SJCRH30 (cell line): ENCODE measurements around the gene GPR84. TPM values are rescaled to one million over a fixed set of nuclear protein-coding genes. Genes with fewer than 3 reads are reported as not detected.

Experiments used
- DNase-seq, 2 experiments: peaks; one replicate each; pipeline ENCODE4 v3.0.0-alpha.2; 2015 to 2020
- H3K27ac ChIP-seq: fragments of 250-450 bp; sonication (Bioruptor Pico); 2 replicates; pipeline ENCODE4 v1.5.1; 2020; ENCODE audit warnings: mild to moderate bottlenecking, moderate library complexity
- H3K27me3 ChIP-seq: fragments of 250-450 bp; sonication (Bioruptor Pico); 2 replicates; pipeline ENCODE4 v1.5.1; 2020; ENCODE audit warnings: mild to moderate bottlenecking, moderate library complexity
- H3K36me3 ChIP-seq: fragments of 250-450 bp; sonication (Bioruptor Pico); 2 replicates; pipeline ENCODE4 v1.5.1; 2020; ENCODE audit warnings: mild to moderate bottlenecking, moderate library complexity
- H3K4me1 ChIP-seq: fragments of 250-450 bp; sonication (Bioruptor Pico); 2 replicates; pipeline ENCODE4 v1.5.1; 2020; ENCODE audit warnings: mild to moderate bottlenecking, moderate library complexity
- H3K4me3 ChIP-seq: fragments of 250-450 bp; sonication (Bioruptor Pico); 2 replicates; pipeline ENCODE4 v1.5.1; 2020; ENCODE audit warnings: mild to moderate bottlenecking, moderate library complexity
- H3K9me3 ChIP-seq: fragments of 250-450 bp; sonication (Bioruptor Pico); replicated peaks from 2 replicates; pipeline ENCODE4 v1.5.1; 2020; ENCODE audit warnings: mild to moderate bottlenecking, moderate library complexity
- total RNA-seq: library from RNA; depleted of rRNA; stranded (reverse); fragments of >200 nt; shearing (Covaris generic); gene quantifications from 2 replicates; pipeline ENCODE4 v1.2.3, GENCODE V29; 2014; rRNA removed

Gene GPR84
- not detected in 2 replicates for total RNA-seq

- Histone ChIP-seq H3K27me3 (no peaks in the 10 kb centered on the region), H3K4me1 (peaks cover 19% of the 10 kb centered on the region), H3K4me3 (no peak within 1 kb of the TSS), H3K27ac (no peak within 1 kb of the TSS), H3K36me3 (no peaks in the 10 kb centered on the region), H3K9me3 (no peaks in the 10 kb centered on the region)
- DNase-seq = no peak
Observed at GRCh38 chr12:54364413-54364812, at the start of gene GPR84. TSS of gene GPR84 (minus strand) at chr12:54364486. CDS start at chr12:54363851, 635 bp downstream.

- no peak for DNase-seq
- no peaks in the 10 kb centered on the region for H3K9me3 ChIP-seq
- H3K27me3 ChIP-seq = no peaks in the 10 kb centered on the region
- no peak overlapping the region for H3K27ac ChIP-seq
- H3K4me1 ChIP-seq = peaks cover 4% of the 10 kb centered on the region; the same call in 1 of the 2 replicates
- no peaks in the 10 kb centered on the region for H3K36me3 ChIP-seq
- no peak overlapping the region for H3K4me3 ChIP-seq
Observed at GRCh38 chr12:54413284-54414190, 49.3 kb upstream of the GPR84 start.

GRCh38 chr12:54412786-54413185 is 48.5 kb upstream of the GPR84 start:
- no peaks in the 10 kb centered on the region for H3K9me3 ChIP-seq
- no peaks in the 10 kb centered on the region for H3K27me3 ChIP-seq
- H3K27ac ChIP-seq = no peak overlapping the region
- DNase-seq = no peak
- peaks cover 4% of the 10 kb centered on the region; the same call in 1 of the 2 replicates for H3K4me1 ChIP-seq
- H3K36me3 ChIP-seq = peaks cover under 1% of the 10 kb centered on the region; the same call in 1 of the 2 replicates
- no peak overlapping the region for H3K4me3 ChIP-seq

- Histone ChIP-seq H3K27me3 (no peaks in the 10 kb centered on the region), H3K36me3 (peaks cover 4% of the 10 kb centered on the region; the same call in 1 of the 2 replicates), H3K4me3 (no peak overlapping the region), H3K9me3 (no peaks in the 10 kb centered on the region), H3K4me1 (peaks cover 4% of the 10 kb centered on the region; the same call in 1 of the 2 replicates), H3K27ac (no peak overlapping the region; the same call in 1 of the 2 replicates)
- no peak for DNase-seq
Observed at GRCh38 chr12:54412348-54412747, 48.1 kb upstream of the GPR84 start.

GRCh38 chr12:54411391-54412241 is 47.3 kb upstream of the GPR84 start:
- no peak for DNase-seq
- no peak overlapping the region for H3K4me3 ChIP-seq
- peaks cover 11% of the 10 kb centered on the region for H3K36me3 ChIP-seq
- no peaks in the 10 kb centered on the region for H3K27me3 ChIP-seq
- H3K4me1 ChIP-seq = peaks cover 4% of the 10 kb centered on the region; the same call in 1 of the 2 replicates
- no peaks in the 10 kb centered on the region for H3K9me3 ChIP-seq
- H3K27ac ChIP-seq = no peak overlapping the region; the same call in 1 of the 2 replicates

- H3K9me3 ChIP-seq = no peaks in the 10 kb centered on the region
- H3K4me1 ChIP-seq = peaks cover 4% of the 10 kb centered on the region; the same call in 1 of the 2 replicates
- peaks cover 18% of the 10 kb centered on the region for H3K36me3 ChIP-seq
- no peak for DNase-seq
- no peaks in the 10 kb centered on the region for H3K27me3 ChIP-seq
- H3K4me3 ChIP-seq = no peak overlapping the region
- H3K27ac ChIP-seq = no peak overlapping the region
Observed at GRCh38 chr12:54409267-54409666, 45.0 kb upstream of the GPR84 start.

GRCh38 chr12:54407183-54407905 is 43.1 kb upstream of the GPR84 start:
- Histone ChIP-seq H3K9me3 (no peaks in the 10 kb centered on the region), H3K4me3 (no peak overlapping the region), H3K4me1 (peaks cover 3% of the 10 kb centered on the region; the same call in 1 of the 2 replicates), H3K27me3 (no peaks in the 10 kb centered on the region), H3K36me3 (peaks cover 33% of the 10 kb centered on the region), H3K27ac (no peak overlapping the region)
- DNase-seq = no peak

GRCh38 chr12:54405573-54405972 is 41.3 kb upstream of the GPR84 start:
- Histone ChIP-seq H3K36me3 (peaks cover 36% of the 10 kb centered on the region), H3K9me3 (no peaks in the 10 kb centered on the region), H3K4me1 (no peaks in the 10 kb centered on the region), H3K27me3 (no peaks in the 10 kb centered on the region), H3K27ac (no peak overlapping the region), H3K4me3 (no peak overlapping the region)
- no peak for DNase-seq

GRCh38 chr12:54405106-54405505 is 40.8 kb upstream of the GPR84 start:
- no peak overlapping the region for H3K27ac ChIP-seq
- peaks cover 40% of the 10 kb centered on the region for H3K36me3 ChIP-seq
- DNase-seq = no peak
- H3K27me3 ChIP-seq = no peaks in the 10 kb centered on the region
- H3K4me3 ChIP-seq = no peak overlapping the region
- H3K9me3 ChIP-seq = no peaks in the 10 kb centered on the region
- no peaks in the 10 kb centered on the region for H3K4me1 ChIP-seq

GRCh38 chr12:54404061-54405004 is 40.0 kb upstream of the GPR84 start:
- Histone ChIP-seq H3K27ac (no peak overlapping the region), H3K4me3 (no peak overlapping the region), H3K9me3 (no peaks in the 10 kb centered on the region), H3K4me1 (no peaks in the 10 kb centered on the region), H3K27me3 (no peaks in the 10 kb centered on the region), H3K36me3 (peaks cover 40% of the 10 kb centered on the region)
- DNase-seq = peak; percentile 44 to 76

- no peak for DNase-seq
- no peak overlapping the region for H3K27ac ChIP-seq
- H3K4me1 ChIP-seq = no peaks in the 10 kb centered on the region
- peaks cover 49% of the 10 kb centered on the region for H3K36me3 ChIP-seq
- H3K4me3 ChIP-seq = no peak overlapping the region
- H3K9me3 ChIP-seq = no peaks in the 10 kb centered on the region
- no peaks in the 10 kb centered on the region for H3K27me3 ChIP-seq
Observed at GRCh38 chr12:54401119-54401518, 36.8 kb upstream of the GPR84 start.

- Histone ChIP-seq H3K4me1 (peaks cover 5% of the 10 kb centered on the region), H3K36me3 (peaks cover 55% of the 10 kb centered on the region), H3K27ac (no peak overlapping the region), H3K9me3 (no peaks in the 10 kb centered on the region), H3K4me3 (no peak overlapping the region), H3K27me3 (no peaks in the 10 kb centered on the region)
- peak; percentile 75 to 92 for DNase-seq
Observed at GRCh38 chr12:54398995-54399793, 34.9 kb upstream of the GPR84 start.

- Histone ChIP-seq H3K36me3 (peaks cover 46% of the 10 kb centered on the region), H3K4me3 (no peak overlapping the region)
- DNase-seq = no peak
Observed at GRCh38 chr12:54398218-54398617, 33.9 kb upstream of the GPR84 start.

More at GRCh38 chr12:54398218-54398617, 33.9 kb upstream of the GPR84 start:
- Histone ChIP-seq H3K9me3 (no peaks in the 10 kb centered on the region), H3K4me1 (peaks cover 15% of the 10 kb centered on the region), H3K27me3 (no peaks in the 10 kb centered on the region), H3K27ac (no peak overlapping the region)
